Loucy (cell line): ENCODE measurements around the gene FGF22.

Experiments
- CTCF ChIP-seq: fragments of 200-600 bp; sonication (generic); conservative IDR thresholded peaks from 2 replicates; pipeline ENCODE4 v1.5.1; 2014; ENCODE audit warnings: mild to moderate bottlenecking, antibody characterized with exemption, low read length
- EZH2phosphoT487 ChIP-seq: fragments of 200-600 bp; IDR thresholded peaks from 2 replicates; pipeline ENCODE4 v1.6.1; 2018; ENCODE audit warnings: antibody characterized with exemption, mild to moderate bottlenecking, moderate library complexity, borderline replicate concordance

DNA sequence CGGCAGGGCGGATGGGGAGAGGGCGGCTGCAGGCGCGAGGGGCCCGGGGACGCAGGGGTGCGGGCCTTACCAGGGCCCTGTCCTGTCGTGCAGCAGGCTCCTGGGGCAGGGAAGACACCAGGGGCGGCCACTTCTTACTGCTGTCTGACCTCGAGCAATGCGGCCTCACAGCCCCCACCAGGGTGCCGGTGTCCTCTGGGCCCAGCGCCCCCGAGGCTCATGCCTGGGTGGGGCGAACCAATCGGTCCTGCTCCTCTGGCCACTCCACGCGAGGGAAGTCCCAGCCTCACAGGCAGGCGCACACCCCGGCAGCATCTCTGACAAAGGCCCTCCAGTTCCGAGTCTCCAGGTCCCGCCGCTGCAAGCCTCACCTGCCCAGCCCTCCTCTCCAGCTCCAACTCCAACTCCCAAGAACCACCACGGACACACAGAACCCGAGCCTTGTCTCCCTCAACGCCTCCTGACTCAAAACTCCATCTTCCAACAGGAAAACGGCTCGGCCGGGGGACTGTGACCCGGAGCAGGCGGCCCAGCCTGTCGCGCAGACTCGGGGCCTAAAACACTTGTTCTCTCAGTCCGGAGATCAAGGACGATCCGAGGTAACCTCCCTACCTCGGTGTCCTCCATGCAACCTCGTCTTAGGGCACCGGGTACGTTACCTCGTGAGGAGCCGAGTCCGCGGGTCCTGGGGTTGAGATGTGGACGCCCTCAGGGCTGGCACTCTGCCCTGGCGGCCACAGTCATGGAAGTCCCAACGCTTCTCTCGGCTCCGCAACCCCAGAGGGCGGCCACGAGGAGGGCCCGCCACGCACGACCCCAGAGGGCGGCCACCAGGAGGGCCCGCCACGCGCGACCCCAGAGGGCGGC lies 6.5 kb downstream of the FGF22 start:
- TF ChIP-seq CTCF = no peak
- no peak for TF ChIP-seq EZH2phosphoT487
